ENCODE results near the gene IL1A.
"Not testable (repeated sequence)": the region's sequence is repeated elsewhere in the genome, so short reads cannot be mapped to it uniquely, and the experiment has no call there.

Gene IL1A

DNA sequence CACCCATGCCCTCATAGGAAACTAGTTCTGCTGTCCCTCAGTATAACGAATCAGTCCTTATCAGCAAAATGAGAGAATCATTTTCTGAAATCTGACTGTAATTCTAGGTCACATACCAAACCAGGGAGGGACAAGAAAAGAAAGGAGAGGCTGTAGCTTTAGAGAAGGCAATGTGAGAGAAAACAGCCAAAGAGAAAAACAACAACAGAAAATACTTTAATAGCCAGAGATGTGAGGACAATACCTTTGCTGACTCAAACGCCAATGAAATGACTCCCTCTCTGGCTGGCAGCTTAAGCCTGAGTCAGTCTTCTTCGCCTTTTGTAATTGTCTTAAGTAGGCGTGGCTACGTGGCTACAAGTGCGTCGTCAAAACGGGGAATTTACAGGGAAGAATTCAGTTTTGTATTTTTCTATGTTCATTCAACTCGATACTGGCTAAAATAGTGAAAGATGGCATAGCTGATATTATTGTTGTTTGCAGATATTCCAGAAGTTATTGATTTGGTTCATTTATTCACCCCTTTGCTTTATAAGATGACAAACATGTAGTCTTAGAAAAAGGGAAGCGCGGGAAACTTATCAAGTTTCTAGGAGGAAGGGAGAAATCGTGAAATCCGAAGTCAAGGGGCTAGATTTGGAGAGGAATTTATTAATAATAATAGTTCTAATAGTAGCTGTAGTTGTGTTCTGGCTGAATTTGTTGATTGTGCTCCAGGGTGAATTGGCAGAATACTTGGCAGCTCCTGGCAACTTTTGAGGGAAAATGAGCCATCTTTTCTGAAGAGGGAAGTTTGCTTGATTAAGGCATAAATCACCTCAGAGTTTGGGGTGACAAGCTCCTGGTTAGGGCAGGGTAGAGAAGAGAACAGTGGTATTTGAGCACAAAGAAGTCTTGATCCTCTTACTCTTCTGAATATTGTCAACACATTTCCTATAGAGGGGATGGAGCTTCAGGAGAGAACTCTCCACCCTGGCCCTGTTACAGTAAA, at the start of gene IL1A:
IL1A (minus strand) TSS at position 295 of the 991 bp plus-strand sequence. CDS start 723 bp downstream, outside the sequence.
- no peak for DNase-seq

DNA sequence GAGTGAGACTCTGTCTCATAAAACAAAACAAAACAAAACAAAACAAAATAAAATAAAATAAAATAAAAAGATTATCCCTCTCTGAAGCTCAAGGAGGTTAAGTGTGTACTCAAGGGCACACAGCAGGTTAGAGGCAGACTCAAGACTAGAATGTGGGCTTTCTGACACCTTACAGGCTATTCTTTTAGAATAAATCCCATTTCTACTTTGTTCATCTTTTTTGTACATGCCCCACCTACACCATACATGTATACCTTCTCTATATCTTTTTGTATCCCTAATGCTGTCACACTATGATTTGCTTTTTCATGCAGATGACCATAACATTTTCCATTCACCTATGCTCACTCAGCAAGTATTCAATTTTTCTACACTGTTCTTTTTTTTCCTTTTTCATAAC, 49.7 kb upstream of the IL1A start:
- no peak for DNase-seq

- DNase-seq, result not testable (repeated sequence)
Measured at GRCh38 chr2:112833639-112833931, 49.3 kb upstream of the IL1A start.

DNA sequence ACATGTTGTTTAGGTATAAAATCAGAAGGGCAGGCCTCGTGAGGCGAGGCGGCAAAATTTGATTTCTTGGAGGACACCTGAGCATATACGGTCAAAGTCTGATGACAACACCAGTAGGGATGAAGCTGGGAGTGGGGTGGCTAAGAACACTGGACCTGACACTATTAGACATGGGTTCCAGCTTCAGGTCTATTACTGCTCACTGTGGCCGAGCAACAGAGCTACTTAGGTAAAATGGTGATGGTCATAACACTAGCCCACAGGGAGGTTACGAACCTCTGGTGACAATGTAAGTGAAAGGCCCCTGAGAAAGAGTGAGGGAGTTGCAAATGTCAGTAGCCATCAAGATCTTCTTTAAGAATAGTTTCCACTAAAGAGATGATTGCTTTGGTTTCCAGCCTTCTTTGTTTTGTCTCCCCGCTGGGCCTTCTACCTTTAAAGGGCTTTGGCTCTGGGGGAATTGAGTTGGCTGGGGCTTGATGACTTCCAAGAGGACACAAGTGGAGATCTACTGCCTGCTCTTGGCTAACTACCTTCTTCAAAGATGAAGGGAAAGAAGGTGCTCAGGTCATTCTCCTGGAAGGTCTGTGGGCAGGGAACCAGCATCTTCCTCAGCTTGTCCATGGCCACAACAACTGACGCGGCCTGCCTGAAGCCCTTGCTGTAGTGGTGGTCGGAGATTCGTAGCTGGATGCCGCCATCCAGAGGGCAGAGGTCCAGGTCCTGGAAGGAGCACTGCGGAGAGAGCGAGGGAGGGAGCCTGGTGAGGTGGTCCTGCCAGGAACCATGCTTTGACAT, 48.7 kb upstream of the IL1A start:
- no peak for DNase-seq

- DNase-seq, result no peak
Measured at GRCh38 chr2:112831946-112832840, 47.9 kb upstream of the IL1A start.

GRCh38 chr2:112831513-112831845, 47.2 kb upstream of the IL1A start:
- DNase-seq, result no peak

DNA sequence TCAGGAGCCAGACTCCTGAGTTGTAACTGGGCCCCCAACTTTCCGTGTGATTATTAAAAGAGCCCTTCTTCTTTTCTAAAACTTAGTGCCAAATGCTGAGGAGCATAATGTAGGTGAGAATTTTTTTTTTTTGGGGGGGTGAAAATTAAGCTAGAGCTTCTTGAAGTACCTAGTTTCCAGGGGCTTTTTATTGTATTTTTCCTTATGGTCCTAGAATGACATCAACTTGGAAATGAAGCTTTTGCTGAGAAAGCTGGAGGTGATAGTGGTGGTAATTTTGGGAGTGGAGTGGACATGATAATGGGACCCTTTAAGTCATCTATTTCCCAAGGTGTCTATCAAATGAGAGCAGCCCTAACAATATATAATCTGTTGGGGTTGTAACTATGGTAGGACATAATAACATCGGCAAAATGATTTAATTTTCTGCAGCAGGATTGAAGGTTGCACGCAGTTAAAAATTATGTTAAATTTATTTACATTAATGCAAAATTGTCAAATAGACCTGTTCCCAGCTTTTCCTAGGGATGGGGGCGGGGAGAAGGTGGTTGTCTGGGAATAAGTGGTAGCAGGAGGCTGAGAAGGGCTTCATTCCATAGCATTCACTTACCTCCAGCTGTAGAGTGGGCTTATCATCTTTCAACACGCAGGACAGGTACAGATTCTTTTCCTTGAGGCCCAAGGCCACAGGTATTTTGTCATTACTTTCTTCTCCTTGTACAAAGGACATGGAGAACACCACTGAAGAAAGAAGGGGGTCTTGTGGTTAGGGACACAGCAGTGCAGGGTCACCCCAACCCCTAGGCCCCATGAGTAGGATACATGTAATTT, 46.6 kb upstream of the IL1A start:
- DNase-seq, result no peak

DNA sequence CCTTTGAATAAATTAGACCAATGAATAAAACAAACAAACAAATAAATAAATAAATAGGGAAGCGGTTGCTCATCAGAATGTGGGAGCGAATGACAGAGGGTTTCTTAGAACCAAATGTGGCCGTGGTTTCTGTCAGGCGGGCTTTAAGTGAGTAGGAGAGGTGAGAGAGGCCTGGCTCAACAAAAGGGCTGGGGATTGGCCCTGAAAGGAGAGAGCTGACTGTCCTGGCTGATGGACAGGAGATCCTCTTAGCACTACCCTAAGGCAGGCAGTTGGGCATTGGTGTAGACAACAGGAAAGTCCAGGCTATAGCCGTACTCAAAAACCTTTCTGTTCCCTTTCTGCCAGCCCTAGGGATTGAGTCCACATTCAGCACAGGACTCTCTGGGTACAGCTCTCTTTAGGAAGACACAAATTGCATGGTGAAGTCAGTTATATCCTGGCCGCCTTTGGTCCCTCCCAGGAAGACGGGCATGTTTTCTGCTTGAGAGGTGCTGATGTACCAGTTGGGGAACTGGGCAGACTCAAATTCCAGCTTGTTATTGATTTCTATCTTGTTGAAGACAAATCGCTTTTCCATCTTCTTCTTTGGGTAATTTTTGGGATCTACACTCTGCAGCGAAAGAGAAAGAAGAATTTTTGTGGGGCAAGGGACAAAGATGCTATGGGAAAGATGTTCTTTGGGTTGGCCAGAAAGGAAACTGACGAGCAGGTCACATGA, 45.8 kb upstream of the IL1A start:
- no peak for DNase-seq

DNA sequence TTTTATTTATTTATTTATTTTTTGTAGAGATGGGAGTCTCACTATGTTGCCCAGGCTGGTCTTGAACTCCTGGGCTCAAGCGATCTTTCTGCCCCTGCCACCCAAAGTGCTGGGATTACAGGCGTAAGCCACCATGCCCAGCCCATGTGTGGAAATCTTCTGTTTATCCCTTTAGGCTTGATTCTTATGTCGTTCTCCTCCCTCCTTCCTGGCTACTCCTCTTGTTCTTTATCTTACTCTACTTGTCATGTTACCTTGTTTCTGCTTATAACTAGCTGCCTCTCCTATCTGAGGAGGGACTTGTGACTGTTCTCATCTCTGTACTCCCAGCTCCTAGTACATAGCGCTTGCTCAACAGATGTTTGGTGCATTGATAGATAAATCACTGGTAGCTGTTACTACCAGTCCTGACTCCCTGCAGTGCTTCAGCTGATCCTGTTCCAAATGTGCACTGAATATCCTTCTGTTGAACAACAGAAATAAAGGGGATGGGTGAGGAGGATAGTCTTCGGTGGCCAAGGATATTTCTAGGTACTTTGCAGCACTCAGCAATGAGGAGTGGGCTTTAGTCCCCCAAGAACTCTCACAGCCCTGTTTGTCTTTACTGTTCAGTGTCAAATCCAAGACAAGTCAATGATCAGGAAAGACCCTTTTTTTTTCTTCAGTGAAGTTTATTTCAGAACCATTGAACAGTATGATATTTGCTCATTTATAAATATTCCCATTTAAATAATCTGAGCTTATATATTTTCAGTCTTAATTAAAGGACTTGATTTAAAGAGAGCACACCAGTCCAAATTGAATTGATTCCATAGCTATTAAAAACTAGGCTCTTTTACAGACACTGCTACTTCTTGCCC, 45.0 kb upstream of the IL1A start:
- no peak for DNase-seq

GRCh38 chr2:112828251-112828691, 44.0 kb upstream of the IL1A start:
- DNase-seq, result no peak

DNA sequence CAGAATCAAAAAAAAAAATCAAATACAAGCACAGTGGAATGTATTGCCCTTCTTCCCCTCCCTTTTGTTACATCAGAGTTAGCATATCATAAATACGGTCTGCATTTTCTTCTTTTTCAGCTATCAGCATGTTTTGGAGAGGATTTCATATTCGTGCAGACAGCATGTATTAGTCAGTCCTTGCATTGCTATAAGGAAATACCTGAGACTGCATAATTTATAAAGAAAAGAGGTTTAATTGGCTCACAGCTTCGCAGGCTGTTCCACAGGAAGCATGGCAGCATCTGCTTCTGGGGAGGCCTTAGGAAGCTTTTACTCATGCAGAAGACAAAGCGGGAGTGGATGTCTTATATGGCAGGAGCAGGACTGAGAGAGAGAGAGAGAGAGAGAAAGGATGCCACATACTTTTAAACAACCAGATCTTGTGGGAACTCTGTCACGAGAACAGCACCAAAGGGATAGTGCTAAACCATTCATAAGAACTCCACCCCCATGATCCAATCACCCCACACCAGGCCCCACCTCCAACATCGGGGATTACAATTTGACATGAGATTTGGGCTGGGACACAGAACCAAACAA, 43.4 kb upstream of the IL1A start:
- DNase-seq, result no peak

- no peak for DNase-seq
Measured at GRCh38 chr2:112827009-112827408, 42.7 kb upstream of the IL1A start.

DNA sequence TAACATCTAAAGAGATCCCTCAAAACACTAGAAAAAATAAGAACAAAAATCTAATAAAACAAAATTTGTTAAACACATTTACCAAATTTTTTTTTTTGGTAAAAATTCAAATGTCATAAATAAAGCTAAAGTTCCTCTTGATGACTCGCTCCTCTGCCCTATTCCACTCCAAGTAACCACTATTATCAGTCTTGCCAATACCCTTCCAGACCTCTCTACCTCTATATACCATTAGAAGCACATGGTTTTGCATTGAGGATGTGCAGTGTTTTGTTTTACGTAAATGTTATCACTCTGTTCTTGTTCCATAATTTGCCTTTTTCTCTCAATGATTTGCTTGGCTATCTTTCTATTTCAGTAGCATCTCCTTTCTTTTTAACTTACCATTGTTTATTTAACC, 41.4 kb upstream of the IL1A start:
- DNase-seq, result no peak

GRCh38 chr2:112824694-112825085, 40.4 kb upstream of the IL1A start:
- no peak for DNase-seq

- no peak for DNase-seq
Measured at GRCh38 chr2:112821682-112822081, 37.4 kb upstream of the IL1A start.

- no peak for DNase-seq
Measured at GRCh38 chr2:112821142-112821541, 36.8 kb upstream of the IL1A start.

DNA sequence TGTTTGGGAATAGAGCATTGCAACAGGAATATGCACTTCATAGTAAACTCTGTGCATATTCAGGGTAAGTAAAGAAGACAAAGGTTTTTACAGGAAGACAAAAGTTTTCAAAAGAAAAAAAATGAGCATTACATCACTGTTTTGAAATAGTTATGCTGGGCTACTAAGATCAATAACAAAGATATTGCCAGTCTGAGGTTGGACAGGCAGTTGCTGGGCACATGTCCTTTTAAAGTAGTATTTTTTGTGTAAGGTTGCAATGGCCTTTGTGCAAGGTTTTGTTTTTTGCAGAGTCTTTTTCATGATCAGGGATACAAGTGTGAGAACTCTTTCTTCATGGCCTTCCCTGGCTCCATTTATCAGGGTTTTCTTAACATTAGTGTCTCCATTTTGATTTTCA, 36.0 kb upstream of the IL1A start:
- no peak for DNase-seq

- DNase-seq, result no peak
Measured at GRCh38 chr2:112819081-112819480, 34.8 kb upstream of the IL1A start.

DNA sequence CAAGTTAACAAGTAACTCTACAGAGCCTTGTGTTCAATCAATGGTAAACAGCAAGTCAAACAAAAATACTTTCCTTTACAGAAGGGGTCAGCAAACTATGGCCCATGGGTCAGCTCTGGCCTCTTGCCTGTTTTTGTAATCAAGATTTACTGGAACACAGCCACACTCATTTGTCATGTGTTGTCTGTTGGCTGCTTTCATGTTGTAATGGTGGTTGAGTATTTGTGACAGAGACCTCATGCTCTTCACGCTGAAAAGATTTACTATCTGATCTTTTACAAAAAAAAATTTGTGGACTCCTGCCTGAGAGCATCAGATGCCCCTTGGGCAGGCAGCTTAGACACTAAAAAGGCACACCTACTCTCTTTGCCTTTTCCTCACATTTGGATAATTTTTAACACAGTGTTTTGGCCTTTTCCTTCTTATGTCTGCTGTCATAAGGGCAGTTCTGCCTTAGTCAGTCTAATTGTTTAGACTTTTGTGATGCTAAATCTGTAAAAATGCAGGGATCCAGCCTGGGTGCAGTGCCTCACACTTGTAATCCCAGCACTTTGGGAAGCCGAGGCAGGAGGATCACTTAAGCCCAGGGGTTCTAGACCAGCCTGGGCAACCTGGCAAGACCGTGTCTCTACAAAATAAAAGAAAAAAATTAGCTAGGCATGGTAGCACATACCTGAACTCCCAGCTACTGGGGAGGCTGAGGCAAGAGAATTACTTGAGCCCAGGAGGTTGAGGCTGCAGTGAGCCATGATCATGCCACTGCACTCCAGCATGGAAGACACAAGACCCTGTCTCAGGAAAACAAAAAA, 34.0 kb upstream of the IL1A start:
- DNase-seq, result no peak
